ENCODE measurements around the gene CBX6.

- TF ChIP-seq POLR2A (IDR thresholded peaks at IDR 0.05) (no peak), CTCF (IDR thresholded peaks at IDR 0.05) (no peak)
These were observed 49.1 kb upstream of the CBX6 start for GRCh38 chr22:38921120-38921519.

Data from Peyer's patch (tissue), 4 donors.